HG02885 (cell line): ENCODE measurements around the gene CCNYL1.
"Not testable (repeated sequence)": the region's sequence is repeated elsewhere in the genome, so short reads cannot be mapped to it uniquely, and the experiment has no call there.

Source experiments
- ATAC-seq: cut with Tn5 transposase; IDR thresholded peaks from one replicate; pipeline ENCODE4 v1.9.1; 2021; ENCODE audit warnings: mild to moderate bottlenecking; ENCODE audit not compliant: unreplicated experiment, poor library complexity

Gene CCNYL1

DNA sequence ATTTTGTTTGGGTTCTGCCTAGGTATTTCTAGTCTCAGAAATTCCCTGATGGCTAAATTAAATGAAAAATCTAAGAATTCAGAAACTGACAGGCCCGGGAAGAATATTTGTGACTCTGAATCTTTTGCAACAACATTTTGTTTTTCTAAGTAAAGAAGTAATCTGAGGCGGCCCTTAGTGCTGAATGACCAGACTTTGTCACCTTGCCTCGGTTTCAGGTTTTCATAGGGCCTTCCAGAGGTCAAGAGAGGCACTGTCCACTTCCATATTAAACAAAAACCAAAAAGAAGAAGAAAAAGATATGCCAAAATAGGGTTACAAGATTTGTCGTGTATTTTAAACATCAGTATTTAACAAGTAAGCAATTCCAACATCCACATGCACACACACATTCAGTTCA, 16.1 kb upstream of the CCNYL1 start:
- ATAC-seq, result no peak

DNA sequence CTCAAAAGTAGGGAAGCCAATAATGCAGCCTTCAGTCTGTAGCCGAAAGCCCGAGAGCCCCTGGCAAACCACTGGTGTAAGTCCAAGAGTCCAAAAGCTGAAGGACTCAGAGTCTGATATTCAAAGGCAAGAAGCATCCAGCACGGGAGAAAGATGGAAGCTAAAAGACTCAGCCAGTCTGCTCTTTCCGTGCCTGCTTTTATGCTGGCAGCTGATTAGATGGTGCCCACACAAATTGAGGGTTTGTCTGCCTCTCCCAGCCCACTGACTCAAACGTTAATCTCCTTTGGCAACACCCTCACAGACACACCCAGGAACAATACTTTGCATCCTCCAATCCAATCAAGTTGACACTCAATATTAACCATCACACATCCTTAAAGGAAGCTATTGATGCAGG, 14.5 kb upstream of the CCNYL1 start:
- not testable (repeated sequence) for ATAC-seq

DNA sequence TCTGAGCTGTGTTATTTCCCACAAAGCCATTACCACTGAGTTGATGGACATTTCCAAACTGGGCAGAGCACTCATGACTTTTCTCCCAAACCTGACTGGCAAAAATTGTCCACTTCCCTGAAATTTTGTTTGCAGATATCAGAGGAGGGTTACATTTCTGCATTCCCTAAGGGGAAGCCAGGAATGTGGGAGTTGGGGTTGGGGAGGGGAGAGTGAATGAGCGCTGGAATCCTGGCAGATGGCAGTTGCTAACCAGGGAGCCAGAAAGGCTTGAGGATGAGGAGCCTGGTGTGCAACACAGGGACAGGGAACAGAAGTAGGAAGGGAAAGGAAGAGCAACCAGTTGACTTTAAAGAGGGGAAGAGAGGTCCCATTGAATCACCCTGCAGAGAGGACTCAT, 14.0 kb upstream of the CCNYL1 start:
- ATAC-seq, result no peak

DNA sequence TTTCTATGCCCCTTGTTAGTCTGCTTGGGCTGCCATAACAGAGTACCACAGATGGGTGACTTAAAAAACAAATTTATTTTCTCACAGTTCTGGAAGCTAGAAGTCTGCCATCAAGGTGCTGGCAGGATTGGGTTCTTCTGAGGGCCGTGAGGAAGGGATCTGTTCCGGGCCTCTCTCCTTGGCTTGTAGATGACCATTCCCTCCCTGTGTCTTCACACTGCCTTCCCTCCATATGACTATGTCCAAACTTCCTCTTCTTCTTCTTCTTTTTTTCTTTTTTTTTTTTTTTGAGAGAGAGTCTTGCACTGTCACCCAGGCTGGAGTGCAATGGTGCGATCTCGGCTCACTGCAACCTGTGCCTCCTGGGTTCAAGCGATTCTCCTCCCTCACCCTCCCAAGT, 13.1 kb upstream of the CCNYL1 start:
- no peak for ATAC-seq

DNA sequence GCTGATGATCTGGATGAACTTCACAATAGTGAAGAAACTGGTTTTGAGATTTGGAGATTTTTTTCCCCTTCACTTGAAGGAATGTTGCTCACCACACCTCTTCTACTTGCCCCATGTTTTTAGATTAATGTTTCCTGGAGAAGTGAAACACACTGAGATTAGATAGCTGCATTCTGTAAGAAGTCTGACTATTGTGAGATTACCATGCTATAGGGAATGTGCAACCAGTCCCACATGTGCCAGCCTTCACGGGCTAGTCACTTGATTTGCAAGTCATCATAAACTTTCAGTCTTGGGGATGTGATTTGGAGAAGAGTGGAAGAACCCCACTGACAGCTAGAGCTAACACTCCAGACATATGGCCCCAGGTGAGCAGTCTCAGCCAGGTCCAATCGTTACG, 7.4 kb upstream of the CCNYL1 start:
- no peak for ATAC-seq

DNA sequence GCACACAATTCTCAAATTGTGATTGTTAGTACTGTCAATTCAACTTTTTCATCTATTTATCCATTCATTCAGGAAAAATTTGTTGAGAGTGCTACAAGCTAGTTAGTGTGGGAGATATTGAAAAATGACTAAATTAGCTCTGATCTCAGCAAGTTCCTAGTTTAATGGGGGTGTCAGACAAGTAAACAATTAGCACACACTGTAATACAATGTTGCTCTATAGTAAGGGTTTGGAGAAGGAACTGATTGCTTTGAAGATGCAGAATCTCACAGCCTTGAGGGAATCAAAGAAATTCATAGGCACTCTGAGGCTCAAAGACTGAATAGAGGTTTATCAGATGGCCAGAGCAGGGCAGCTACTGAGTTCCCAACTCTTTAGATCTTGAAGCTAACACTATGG, 6.8 kb upstream of the CCNYL1 start:
- ATAC-seq, result no peak

DNA sequence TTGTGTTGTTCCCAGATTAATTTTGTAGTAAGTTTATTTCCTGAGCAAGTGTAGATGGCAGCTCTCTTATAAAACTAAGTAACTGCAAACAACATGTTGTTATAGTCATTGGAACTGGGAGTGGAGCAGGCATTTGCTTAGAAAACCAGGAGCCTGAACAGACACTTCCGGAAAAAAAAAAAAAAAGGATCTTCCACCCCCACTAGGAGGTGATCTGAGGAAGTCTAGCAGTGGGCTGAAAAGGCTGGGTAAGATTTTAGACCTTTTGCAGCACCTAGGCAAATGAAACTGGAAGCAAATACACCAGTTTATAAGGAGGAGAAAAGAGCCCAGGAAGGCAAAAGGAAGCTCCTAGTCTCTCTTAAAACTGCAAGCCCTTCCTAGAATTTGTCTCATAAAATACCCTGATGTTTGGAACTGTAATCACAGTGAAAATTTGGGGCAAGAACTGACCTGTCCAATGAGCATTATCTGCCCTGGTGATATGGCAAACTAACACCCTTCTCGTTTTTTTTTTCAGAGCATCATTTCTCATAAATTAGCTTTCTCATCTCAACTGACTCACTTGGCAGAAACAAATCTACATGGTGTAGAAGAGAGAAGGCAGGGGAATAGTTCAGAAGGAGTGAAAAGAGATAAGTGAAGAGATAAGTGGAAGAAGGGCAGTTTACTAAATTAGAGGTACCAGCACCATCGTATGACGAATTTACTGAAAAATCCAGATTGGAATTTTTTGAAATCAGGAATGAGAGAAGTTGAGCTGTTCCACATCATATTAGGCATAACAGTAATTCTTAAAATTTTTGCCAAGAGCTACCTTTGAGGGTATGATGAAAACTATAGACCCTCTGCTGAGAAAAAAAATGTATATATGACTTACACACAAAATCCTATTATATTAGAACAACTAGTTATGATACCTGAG, 4.2 kb upstream of the CCNYL1 start:
- ATAC-seq, result no peak

DNA sequence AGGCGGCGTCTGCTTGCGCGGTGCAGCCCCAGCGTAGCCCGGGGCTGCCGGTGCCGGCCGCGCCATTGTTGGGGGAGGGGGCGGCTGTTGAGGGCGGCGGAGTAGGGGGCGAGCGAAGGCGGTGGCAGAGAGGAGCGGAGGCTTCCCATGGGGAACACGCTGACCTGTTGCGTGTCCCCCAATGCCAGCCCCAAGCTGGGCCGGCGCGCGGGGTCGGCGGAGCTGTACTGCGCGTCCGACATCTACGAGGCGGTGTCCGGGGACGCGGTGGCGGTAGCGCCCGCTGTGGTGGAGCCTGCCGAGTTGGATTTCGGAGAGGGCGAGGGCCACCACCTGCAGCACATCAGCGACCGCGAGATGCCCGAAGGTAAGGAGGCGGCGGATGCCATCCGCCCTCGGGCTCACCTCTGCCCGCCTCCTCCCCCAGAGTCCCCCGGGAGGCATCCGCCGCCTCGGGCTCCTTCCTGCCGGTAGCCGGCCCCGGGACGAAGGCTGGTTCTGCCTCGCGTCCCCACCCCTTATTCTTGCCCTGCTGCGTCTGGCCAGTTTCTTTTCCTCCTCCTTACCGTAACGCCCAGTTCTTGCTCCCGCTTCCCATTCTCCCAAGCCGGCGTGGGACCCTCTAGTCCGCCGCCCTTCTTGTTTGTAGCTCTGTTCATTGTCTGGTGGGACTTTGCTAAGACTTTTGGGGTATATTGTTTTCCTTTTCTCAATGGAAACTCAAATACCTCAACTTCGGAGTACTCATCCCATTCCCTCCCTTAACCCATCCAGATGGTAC, 500 bp downstream of the CCNYL1 start:
- ATAC-seq, result peak; percentile 23

DNA sequence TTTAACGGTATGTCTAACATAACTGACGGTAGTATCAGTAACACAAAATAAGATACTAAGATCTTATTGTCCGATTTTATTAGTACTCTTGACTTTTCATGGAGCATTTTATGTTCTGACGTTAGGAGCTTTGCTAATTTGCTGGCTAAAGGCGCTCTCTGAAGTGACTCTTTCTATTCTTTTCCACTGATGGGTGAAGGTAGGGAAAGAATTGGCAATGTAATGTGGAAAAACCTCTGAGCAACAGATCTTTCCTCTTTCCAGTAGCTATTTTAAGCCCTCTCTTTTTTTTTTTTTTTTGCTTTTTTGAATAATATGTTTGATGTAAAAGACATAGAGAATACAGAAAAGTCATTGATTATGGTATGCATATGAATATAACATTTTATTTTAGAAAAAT, 4.6 kb downstream of the CCNYL1 start:
- ATAC-seq, result no peak

DNA sequence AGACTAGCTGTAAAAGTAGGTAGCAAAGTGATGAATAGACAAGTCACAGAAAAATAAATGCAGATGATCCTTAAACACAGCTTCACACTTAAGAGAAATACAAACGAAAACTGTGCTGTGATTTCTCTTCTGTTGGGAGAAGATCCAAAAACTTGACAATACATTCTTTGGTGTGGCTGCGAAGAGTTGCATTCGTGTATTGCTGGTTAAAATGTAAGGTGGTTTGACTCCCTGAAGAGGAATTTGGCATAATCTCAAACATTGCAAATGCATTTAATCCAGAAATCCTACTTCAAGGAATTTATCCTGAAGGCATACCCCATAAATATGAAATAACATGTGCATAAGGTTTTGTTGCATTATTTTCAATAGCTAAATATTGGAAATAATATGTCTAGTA, 7.1 kb downstream of the CCNYL1 start:
- ATAC-seq, result no peak

DNA sequence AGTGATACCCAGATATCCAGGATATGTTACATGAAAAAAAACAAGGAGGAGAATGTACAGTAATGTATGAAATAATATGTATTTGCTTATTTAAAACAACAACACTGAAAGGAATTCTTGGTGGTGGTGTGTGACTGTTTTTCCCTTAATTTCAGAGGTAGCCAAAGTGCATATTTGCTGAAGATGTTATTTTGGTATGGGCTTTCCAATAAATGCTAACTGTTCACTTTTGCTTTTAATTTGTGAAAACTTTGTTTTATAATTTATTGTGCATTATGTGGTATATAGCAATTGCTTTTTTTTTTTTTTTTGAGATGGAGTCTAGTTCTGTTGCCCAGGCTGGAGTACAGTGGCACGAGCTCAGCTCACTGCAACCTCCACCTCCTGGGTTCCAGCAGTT, 7.6 kb downstream of the CCNYL1 start:
- no peak for ATAC-seq

DNA sequence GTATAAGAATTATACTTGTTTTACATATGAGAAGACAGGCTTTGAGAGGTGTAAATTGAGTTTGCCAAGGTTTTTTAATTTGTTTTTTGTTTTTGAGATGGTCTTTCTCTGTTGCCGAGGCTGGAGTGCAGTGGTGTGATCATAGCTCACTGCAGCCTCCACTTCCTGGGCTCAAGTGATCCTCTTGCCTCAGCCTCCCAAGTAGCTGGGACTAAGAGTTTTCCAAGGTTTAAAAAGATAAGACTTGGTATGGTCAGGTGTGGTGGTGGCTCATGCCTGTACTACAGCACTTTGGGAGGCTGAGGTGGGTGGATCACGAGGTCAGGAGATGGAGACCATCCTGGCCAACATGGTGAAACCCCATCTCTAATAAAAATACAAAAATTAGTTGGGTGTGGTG, 8.2 kb downstream of the CCNYL1 start:
- ATAC-seq, result not testable (repeated sequence)

DNA sequence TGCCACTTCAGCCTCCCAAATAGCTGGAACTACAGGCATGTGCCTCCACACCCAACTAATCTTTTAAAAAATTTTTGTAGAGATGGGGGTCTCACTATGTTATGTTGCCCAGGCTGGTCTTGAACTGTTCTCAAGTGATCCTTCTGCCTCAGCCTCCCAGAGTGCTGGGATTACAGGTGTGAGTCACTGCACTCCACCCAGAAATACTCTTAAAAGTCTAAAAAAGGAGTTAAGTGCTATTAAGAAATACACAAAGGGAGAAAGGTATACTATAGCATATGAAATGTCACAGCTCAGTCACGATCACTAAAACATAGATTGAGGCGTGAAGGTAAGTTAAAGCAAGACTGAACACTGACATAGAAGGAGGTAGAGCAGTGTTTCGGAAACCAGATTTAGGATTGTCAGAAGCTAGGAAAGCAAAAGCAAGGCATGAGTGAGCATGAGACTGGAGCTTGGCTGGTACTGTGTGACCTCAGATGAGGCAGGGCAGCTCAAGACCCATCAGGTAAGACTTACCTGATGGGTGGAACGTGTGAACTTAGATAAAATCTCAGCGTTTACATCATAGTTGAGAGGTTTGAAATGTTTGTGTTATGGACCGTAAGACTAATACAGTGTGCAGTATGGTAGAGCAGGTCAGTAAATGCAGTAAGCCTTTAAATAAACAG, 9.2 kb downstream of the CCNYL1 start:
- no peak for ATAC-seq

DNA sequence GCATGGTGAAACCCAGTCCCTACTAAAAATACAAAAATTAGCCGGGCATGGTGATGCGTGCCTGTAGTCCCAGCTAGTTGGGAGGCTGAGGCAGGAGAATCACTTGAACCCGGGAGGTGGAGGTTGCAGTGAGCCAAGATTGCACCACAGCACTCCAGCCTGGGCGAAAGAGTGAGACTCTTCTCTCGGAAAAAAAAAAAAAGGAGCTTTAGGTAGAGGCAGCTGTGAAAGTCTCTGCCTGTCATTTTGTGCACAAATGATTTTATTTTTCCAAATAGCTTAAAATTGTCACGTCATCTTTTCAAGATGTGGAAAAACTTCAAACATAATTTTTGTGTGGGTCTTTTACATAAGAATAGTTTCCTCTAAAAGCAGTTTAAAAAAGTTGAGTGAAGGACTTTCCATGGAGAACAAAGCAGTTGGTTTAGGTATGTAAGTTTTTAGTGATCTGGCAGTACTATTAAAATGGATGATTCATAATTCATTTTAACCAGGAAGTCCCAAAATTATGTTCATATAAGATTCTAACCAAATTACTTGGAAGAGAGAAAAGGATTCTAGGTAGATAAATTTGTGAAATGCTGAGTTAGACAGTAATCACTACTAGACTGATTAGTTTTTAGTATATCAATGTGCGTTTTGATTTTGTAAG, 11.5 kb downstream of the CCNYL1 start:
- no peak for ATAC-seq

DNA sequence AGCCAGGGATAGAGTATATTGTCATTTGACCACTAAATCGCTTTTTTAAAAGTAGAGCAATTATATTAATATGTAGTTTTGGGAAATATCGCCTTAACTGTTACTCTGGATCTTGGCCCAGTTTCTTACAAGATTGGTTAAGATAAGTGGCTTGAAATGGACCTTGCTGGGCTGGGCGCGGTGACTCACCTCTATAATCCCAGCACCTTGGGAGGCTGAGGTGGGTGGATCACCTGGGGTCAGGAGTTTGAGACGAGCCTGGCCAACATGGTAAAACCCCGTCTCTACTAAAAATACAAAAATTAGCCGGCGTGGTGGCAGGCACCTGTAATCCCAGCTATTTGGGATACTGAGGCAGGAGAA, 12.0 kb downstream of the CCNYL1 start:
- not testable (repeated sequence) for ATAC-seq

DNA sequence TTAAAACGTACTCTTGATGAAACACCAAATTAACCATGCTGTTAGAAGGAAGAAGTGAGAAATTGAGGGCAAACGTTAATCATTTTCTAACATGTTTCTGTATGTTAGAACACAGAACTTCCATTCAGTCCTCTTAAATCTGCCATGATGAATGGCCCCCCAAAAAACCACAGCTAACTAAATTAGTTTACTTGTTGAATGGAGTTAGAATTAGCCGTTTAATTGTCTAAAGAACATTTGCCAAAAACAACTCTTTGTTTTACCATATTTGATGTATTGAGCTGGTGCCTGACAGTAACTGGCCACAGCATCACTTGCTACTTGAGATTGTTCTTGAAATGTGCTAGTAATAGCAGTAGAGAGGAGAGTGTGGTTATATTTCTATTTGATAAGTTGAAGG, 12.7 kb downstream of the CCNYL1 start:
- no peak for ATAC-seq

DNA sequence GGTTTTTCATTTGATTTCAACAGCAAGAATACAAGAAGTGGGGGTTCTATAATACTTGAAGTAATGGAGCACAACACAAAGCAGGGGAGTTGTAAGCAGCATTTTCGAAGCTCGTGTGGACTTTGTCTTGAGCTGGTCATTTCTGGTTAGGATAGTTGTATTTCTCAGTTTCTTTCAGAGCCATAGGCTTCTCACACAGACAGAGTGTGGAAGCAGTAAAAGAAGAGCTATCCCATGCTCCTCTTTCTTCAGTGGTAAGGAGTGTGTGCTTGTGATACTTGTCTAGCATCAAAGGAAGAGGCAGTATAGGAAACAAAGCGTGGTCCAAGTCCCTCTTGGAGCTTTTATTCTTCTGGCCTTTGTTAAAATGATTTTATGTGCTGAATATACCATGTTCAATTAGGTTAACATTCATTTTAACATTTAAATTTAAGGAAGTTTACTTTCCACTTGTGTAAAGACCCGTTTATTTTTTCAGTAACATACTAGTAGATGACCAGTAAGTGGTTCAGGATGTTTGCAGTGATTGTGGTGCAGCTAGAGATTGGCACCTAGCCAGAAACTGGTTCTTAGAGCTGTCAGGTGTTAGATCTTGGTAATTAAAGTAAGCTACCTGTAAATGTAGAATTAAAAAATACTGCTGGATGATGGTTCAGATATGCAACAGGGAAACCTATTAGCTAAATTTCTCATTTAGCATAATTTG, 14.6 kb downstream of the CCNYL1 start:
- ATAC-seq, result no peak

DNA sequence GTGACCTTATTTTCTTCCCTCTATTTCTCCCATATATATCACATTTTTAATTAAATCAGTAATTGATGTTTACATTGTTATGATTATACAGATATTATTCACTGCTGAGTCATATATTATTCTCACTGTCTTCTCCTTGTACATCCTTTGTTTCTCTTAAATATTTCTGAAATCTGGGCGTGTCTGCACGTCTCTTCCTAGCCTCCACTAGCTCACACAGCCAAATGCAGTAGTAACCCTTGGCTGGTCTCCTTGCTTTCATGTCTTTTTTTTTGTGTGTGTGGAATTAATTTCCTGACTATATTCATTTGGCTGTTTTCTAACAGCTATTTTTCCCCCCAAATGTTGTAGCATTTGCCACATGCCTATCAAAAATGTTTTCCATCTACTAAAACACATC, 15.8 kb downstream of the CCNYL1 start:
- ATAC-seq, result no peak

DNA sequence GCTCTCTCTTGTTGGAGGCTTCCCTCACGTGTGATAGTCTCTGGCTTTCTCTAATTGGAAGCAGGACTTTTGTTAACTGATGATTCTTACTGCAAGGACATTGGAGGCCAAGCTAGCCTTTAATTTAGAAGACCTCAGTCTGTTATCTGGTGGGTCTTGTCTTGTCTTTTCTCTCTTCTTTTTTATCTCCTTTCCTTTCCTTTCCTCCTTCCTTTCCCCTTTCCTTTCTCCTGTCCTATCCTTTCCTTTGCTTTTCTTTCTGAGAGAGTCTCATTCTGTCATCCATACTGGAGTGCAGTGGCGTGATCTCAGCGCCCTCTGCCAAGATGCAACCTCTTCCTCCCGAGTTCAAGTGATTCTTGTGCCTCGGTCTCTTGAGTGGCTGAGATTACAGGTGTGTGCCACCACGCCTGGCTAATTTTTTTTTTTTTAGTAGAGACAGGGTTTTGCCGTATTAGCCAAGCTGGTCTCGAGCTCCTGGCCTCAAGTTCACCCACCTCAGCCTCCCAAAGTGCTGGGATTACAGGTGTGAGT, 18.1 kb downstream of the CCNYL1 start:
- no peak for ATAC-seq

DNA sequence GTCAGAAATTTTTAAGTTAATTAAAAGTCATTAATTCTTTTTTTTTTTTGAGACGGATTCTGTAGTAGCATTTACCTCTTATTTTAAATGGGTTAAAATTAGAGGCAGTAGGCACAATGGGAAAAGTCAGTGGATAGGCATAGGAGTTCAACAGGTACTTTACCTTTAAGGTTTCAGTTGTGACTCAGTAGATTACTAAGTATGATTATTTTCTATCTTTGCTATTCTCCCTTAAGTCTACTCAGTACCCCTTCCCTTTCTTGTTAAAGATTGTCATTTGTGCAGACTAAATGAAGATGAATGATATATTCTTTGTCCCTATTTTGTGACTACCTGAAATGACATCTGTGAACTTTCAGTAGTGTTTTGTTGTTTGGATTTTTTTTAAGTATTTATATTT, 19.7 kb downstream of the CCNYL1 start:
- no peak for ATAC-seq
